Measurements from ENCODE around the gene UBAC1.
"Not testable (repeated sequence)": the region's sequence is repeated elsewhere in the genome, so short reads cannot be mapped to it uniquely, and the experiment has no call there.

UBAC1 gene

GRCh38 chr9:135955934-135956801, 5.0 kb downstream of the UBAC1 start:
- FAIRE-seq = no peak

DNA sequence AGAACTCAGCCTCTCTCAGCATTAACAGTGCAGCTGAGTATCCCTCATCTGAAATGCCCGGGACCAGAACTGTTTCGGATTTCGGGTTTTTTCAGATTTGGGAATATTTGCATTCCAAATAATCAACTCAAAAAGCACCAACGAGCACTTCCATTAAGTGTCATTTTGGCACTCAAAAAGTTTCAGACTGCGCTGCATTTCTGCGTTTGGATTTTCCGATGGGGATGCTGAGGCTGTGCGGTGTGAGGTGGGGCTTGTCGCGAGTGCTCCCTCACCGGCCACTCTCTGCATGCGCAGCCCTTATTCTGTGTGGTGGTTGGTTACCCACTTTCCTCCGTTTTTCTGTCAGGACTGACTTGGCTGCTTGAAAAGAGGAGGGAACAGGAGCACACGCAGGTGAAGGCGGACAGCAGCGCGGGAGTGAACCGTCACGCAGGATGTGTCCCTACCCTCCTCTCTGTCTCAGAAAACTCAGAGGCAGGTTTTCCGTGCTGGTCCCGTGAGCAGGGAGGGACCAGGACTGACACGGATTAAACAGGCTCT, 8.4 kb downstream of the UBAC1 start:
- FAIRE-seq = no peak

DNA sequence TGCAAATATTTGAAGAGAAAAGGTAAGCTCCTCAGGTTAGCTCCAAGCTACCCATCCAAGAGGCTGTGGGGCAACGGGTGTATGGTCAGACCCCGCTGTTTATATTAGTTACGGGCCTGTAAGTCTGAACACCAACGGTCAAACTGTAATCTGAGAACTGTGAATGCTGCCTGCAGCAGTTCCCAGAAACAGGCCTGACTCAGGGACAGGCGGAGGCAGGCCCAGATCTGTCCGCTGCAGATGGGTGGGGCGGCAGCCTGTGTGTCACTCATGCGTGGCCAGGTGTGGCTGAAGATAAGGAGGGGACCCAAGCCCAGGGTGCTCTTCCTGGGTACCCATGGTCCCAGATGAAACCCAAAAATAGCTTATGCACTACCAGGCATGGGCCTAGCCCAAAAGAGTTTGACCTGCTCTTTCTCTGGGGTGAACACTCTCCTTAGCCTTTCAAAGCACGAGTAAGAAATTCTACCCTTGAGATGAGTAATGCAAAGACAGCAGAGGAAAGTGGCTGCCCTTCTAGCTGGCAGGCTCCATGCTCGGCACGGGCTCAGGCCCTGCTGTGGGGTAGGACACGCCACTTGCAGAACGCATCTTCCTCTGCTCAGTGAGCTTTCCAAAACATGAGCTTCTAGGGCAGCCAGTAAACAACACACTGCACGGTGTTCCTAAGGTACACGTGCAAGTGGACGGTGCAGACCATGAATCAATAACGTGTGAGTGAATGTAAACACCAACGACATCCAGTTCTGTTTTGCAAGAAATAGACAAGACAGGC, 9.1 kb downstream of the UBAC1 start:
- no peak for FAIRE-seq

DNA sequence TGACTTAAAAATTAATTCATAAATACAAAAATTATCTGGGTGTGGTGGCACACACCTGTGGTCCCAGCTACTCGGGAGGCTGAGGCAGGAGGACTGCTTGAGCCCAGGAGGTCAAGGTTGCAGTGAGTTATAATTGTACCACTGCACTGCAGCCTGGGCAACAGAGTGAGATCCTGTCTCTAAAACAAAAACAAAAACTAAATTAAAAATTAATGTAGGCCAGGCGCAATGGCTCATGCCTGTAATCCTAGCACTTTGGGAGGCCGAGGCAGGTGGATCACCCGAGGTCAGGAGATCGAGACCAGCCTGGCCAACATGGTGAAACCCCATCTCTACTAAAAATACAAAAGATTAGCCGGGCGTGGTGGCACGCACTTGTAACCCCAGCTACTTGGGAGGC, 9.9 kb downstream of the UBAC1 start:
- FAIRE-seq = not testable (repeated sequence)

DNA sequence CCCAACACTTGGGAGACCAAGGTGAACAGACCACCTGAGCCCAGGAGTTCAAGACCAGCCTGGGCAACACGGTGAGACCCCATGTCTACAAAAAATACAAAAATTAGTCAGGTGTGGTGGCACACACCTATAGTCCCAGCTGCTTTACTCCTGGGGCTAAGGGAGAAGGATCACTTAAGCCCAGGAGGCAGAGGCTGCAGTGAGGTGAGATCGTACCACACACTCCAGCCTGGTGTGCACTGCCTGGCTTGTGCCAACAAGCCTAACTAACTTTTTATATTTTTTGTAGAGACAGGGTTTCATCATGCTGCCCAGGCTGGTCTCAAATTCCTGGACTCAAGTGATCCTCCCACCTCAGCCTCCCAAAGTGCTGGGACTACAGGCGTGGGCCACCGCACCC, 10.3 kb downstream of the UBAC1 start:
- FAIRE-seq = not testable (repeated sequence)

GRCh38 chr9:135950135-135950682, 11.0 kb downstream of the UBAC1 start:
- FAIRE-seq = no peak

GRCh38 chr9:135949501-135950134, 11.6 kb downstream of the UBAC1 start:
- no peak for FAIRE-seq

- no peak for FAIRE-seq
Measured at GRCh38 chr9:135948968-135949367, 12.2 kb downstream of the UBAC1 start.

DNA sequence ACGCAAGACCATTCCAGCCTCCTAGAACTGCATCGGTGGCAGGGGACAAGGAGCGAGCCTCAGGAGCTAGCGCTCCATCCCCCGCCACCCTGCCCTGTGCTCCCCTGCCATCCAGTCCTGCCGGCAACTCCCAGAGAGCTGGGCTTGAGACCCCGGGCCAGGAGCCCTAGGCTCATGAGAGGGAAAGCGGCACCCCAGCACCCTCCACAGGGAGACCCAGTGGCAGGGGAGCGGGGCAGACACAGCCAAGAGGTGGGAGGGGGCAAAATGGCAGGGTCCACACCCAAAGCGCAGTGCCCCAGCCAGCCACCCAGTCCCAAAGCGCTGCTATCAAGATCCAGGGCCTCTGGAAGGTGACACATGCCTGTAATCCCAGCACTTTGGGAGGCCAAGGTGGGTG, 12.7 kb downstream of the UBAC1 start:
- FAIRE-seq = no peak

GRCh38 chr9:135947582-135947981, 13.6 kb downstream of the UBAC1 start:
- FAIRE-seq = no peak

- FAIRE-seq = not testable (repeated sequence)
Measured at GRCh38 chr9:135947105-135947504, 14.1 kb downstream of the UBAC1 start.

GRCh38 chr9:135946392-135946994, 14.7 kb downstream of the UBAC1 start:
- FAIRE-seq = no peak

DNA sequence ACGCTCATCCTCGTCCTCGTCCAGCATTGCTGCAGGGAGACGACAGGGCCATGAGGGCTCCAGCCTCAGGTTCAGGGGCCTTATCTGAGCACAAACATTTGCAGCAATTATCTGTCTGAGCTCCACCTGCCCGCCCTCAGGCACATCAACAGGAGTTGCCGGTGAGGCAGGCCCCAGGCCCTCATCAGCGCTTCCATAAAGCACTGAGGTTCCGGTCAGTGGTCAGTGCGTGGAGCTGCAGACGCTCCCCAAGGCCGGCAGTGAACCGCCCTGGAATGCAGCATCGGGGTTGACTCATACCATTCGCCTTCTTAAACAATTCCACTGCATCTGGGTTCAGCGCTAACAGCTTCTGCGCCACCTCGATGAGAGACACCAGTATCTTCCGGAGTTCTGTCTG, 15.2 kb downstream of the UBAC1 start:
- FAIRE-seq = no peak

GRCh38 chr9:135944444-135945252, 16.5 kb downstream of the UBAC1 start:
- no peak for FAIRE-seq

DNA sequence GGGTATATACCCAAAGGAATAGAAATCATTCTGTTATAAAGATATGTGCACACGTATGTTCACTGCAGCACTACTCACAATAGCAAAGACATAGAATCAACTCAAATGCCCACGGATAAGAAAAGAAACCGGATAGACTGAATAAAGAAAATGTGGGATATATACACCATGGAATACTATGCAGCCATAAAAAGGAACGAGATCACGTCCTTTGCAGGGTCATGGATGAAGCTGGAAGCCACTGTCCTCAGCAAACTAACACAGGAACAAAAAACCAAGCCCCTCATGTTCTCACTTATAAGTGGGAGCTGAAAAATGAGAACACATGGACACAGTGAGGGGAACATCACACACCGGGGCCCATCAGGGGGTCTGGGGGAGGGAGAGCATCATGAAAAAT, 17.6 kb downstream of the UBAC1 start:
- not testable (repeated sequence) for FAIRE-seq

- no peak for FAIRE-seq
Measured at GRCh38 chr9:135941288-135941995, 19.7 kb downstream of the UBAC1 start.

DNA sequence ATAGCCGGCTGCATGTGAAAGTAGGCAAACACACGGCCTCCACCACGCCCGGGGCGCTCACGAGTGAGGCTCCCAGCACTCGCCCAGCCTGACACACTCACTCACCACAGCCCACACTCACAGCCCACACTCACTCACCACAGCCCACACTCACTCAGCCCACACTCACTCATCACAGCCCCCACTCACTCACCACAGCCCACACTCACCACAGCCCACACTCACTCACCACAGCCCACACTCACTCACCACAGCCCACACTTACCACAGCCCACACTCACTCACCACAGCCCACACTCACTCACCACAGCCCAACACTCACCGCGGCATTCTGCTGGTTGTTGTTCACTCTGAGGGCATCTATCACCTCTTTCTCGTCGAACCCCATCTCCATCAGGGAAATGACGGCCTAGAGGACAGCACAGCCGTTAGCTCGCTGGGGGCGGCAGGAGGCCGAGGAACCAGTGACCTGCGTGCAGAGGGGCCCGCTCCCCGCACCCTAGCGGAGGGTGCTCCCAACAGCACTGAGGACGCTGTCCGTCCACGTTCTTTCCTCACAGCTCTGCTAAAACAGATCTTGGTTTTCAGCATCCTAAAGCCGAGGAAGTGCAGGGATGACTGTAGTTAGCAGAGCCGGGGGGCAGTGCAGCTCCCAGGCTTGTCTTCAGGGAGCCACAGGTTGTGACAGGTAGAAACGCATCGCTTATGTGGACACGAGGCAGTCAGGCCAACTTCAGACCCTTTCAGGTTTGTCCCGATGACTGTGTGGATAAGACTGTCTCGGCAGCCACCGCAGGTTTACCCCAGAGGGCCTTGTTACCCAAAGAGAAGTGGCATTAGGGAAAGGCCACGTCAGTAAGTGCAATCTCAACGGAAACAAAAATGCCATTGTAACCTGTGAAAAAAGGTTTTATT, 21.6 kb downstream of the UBAC1 start:
- no peak for FAIRE-seq

GRCh38 chr9:135937521-135938489, 23.4 kb downstream of the UBAC1 start:
- FAIRE-seq = no peak

All from colon (tissue), 2 donors.